GM19438 (cell line): ENCODE data around the gene COL4A1.

Experiments
- ATAC-seq: cut with Tn5 transposase; IDR thresholded peaks from one replicate; pipeline ENCODE4 v1.9.1; 2021; ENCODE audit warnings: low read depth; ENCODE audit not compliant: unreplicated experiment

COL4A1 gene

DNA sequence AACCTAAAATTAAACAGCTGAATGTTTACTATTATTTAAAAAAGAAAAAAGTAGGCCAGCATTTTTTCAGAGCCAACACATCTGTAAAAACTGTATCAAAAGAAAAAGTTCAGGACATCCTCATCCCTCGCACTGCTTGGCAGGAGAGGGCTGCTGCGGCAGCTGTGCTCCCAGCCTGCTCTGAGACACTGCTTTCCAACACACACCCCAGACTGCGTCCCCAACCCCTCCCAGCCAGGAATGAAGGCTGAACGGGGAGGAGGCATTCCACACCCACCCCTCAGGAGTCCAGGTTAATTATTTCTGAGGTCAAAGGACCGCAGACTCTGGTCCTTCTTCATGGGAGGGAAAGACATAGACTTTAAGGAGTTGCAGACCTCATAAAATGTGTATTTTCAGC lies 43.1 kb downstream of the COL4A1 start:
- ATAC-seq, result no peak

DNA sequence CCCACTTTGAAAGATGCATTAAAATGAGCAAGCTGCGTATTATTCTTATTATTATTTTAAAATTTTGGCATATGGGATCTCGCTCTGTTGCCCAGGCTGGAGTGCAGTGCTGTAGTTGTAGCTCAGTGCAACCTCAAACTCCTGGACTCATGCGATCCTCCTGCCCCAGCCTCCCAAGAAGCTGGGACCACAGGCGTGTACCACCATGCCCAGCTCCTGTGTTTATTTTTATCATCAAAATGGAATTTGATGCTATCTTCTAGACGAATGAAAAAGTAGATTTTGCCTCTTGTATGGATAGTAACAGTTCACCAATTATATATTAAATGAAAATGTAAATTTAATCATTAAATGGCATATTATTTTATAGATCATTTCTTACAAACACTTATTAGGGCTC lies 43.6 kb downstream of the COL4A1 start:
- no peak for ATAC-seq

- no peak for ATAC-seq
Observed at GRCh38 chr13:110262508-110263291, 44.3 kb downstream of the COL4A1 start.

DNA sequence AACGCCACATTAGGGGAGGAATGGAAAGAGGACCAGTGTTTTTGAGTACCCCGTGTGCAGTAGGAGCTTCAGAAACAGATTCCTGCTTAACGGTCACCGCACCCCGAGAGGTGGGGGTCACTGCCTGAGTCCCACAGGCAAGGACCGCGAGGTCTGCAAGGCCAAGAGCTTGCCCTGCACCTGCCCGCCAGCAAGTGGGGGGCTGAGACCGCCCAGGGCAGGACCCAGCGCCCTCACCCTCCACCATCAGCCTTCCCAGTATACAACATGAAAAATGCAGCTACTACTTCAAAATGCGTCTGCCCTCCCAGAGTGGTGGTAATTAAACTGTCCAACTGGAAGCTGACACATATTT lies 44.9 kb downstream of the COL4A1 start:
- ATAC-seq, result no peak

GRCh38 chr13:110261166-110262081 lies 45.5 kb downstream of the COL4A1 start:
- ATAC-seq, result no peak

DNA sequence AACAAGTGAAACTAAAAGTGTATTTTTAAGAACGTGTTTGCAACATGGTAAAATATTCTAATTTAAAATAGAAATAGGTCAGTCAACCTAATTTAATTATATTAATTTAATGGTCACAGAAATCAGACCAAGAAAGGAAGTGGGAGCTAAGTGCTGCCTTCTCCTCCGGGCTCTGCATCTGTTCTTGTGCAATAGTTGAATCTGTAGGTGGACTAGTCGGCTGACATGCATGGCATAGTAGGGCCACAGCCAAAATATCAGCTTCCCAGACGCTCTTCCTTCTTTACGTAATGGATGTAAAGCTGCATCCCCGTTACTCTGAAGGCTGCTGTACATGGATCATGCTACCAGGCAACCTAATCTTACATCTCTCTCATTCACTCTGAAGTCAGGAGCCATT lies 47.3 kb downstream of the COL4A1 start:
- no peak for ATAC-seq

- ATAC-seq, result no peak
Observed at GRCh38 chr13:110258876-110259631, 47.9 kb downstream of the COL4A1 start.

DNA sequence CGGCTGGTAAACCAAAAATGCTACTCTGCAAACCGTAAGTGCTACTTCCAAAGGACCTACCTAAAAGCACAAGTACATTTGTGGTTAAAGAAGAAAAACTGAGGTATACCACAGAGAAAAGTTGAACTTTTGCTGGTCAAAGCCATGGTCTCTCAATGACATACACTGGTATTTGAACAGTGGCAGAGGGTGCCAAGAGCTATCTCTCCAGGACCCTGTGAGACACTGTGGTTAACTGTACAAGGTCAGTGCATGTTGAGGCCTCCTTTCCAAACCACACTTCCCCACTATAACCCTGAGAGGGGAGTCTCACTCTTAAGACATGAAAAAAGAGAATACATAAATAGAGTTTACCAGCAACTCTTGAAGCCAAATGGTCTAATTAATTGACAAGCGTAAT lies 49.5 kb downstream of the COL4A1 start:
- no peak for ATAC-seq

DNA sequence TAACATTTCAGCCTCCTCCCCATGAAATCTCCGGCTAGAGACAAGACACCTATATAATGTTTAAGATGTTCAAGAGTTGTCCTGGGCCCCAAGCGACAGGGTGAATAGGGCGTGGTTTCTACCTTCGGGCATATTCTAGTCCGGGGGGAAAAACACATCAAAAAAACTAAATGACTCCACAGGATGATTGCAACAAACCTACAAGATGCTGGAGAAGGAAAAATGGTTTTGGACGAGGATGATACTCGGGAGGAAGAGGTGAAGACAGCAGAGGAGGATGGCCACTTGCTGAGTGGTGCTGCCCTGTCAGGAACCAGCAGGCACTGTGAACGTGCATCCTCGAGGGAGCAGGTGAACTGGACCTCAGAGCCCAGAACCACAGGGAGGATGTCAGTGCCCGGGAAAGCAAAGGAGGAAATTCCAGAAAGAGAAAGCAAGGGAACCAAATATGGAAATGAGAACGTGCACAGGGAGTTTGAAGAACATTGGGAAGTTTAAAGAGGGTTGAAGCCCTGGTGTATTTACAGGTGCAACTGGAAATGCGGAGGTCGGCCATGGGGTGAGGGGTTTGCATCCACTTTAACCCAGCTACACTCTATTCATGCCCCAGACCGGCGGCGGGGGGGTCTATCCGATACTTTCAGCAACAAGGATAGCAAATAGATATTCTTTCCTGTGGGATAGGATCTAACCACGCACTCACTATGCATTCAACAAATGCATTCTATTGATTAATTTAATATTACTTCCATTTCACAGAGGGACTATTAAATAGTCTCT lies 50.6 kb downstream of the COL4A1 start:
- no peak for ATAC-seq

GRCh38 chr13:110254751-110255553 lies 52.0 kb downstream of the COL4A1 start:
- ATAC-seq, result no peak

DNA sequence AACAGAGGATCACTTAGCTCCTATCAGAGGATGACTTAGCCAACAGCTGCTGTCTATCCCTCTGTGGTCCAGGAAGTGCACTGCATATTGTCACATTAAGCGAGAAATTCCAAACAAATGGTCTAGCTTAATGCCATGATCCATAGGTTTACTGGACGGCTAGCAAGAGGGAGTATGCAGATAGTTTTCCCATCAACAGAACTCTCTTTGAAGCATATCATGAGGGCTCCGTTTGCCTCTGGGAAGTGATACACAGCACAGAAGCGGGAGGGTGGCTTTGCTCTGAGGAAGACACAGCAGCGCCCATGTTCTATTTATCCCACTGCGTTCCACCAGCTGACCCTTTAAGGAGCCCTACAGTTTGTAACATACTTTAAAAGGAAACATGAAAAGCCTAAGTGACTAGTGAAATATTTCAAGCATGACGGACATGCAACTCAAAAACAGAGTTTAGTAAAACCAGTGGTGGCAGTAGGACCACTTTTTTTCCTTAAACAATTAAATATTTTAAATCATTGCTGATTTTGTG lies 52.7 kb downstream of the COL4A1 start:
- no peak for ATAC-seq

DNA sequence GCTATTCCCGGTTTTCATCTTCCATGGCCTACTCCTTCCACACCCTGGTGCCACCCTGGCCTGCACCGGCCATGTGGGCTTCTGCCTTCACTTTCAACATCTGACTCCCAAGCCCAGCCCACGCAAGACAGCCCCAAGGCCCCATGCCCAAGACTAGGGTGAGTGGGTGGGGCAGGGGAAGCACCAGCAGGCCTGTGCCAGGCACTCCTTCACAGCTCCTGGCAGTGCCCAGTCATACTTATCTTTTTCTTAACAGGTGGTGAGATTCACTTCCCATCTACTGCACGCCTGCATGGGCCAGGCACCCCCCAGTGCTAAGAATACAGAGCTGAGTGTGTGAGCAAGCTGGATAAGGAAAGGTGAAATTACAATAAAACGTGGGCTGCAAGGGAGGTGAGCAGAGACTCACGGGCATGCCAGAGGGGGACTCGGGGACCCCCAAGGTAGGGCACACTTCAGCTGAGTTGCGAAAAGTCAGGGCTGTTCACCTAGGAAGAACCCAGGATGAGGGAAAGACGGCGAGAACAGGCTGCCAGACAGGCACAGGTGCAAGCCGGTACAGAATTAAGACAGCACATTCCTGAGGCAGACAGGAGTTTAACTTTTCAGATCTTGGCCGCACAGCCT lies 55.7 kb downstream of the COL4A1 start:
- no peak for ATAC-seq

DNA sequence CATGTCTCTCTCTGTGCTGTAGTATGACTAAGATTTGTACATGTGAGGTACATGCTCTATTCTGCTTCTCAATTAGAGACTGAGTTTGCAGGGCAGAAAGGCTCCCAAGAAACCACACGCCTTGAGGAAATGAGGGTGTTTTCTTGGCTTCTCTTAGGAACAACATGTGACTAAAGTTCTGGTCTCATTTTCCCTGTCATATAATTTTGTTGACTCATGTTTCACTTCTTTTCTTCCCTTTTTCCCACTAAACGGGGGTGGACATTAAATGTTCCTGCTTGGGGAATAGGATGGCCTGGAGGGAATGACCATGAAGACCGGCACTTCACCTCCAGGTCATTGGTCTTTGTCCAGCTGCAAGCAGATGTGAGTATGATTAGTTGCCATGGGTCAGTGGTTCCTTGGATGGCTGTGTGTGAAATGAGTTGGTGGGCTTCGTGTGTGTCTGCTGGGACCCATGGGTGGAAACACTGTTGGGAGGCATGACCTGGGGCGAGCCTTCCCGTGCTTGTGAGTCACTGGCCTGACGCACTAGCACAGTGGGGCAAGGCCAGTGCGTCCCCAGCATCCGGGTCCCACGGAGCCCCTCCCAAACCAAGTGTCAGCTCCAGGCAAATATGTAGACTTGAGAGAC lies 56.6 kb downstream of the COL4A1 start:
- no peak for ATAC-seq

- no peak for ATAC-seq
Observed at GRCh38 chr13:110249326-110249725, 57.6 kb downstream of the COL4A1 start.

DNA sequence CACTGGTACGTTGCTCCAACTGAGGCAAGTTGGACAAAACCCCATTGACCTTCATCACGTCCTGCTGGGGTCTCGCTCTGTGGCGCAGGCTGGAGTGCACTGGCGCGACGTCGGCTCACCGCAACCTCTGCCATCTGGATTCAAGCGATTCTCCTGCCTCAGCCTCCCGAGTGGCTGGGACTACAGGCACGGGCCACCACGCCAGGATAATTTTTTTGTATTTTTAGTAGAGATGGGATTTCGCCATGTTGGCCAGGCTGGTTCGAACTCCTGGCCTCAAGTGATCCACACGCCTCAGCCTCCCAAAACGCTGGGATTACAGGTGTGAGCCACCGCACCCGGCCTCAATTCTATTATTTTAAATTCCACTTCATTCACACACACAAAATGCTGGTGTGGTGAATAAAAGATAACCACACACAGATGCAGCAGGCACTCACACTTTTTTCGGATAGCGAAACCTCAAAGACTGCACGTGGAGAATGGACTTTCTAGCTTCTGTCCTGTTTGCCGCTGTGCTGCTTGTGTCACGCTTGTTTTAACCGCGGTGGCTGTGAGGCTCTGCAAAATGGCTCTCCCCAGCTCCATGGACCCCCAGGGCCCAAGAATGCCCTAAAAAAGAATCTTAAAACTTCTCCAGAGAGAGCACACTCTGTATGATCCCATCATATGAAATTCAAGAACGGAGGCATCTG lies 58.4 kb downstream of the COL4A1 start:
- ATAC-seq, result no peak

GRCh38 chr13:110246530-110246929 lies 60.4 kb downstream of the COL4A1 start:
- no peak for ATAC-seq

DNA sequence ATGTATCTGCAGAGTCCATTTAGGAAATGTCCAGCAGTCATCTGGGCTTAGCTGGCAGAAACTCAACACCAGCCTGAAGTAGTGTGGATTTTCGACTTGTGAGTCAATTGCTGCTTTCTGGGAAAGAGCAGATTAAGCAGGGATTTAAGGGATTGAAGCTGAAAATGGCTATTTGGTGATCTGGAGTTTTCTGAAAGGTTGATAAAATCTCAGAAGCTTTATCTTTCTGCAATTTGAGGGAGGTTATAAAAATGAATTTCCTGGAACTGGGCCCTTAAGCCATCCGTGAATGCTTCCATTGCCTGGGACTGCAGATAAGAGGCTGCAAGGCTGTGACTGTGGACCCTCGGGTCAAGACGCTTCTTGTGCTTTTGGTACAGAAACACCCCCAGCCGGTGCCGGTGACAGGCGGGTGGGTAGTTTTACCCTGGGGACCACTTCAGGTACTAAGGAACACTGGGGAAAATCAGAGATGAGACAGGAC lies 61.5 kb downstream of the COL4A1 start:
- ATAC-seq, result no peak

- no peak for ATAC-seq
Observed at GRCh38 chr13:110244976-110245375, 62.0 kb downstream of the COL4A1 start.
